Mucosa of descending colon (tissue), 3 donors: ENCODE data around the gene PCTP. TPM values are rescaled to one million over a fixed set of nuclear protein-coding genes. Genes with fewer than 3 reads are reported as not detected.
A peak's percentile ranks its signal among the peaks of the same experiment; 100 is the strongest.

Experiments used
- ATAC-seq: fragments of 200-7000 bp; cut with Tn5 transposase; one replicate; pipeline ENCODE4 v1.9.1; 2020; ENCODE audit warnings: mild to moderate bottlenecking, moderate library complexity
- DNase-seq, 3 donors: peaks; one replicate each; pipeline ENCODE4 v3.0.0-alpha.2; 2020
- H3K36me3 ChIP-seq: fragments of 200-600 bp; one replicate; pipeline ENCODE4 v1.8.0; 2021; ENCODE audit warnings: low read depth, mild to moderate bottlenecking
- H3K4me1 ChIP-seq: fragments of 200-600 bp; one replicate; pipeline ENCODE4 v1.8.0; 2021; ENCODE audit warnings: low read depth, mild to moderate bottlenecking
- H3K4me3 ChIP-seq: fragments of 200-600 bp; one replicate; pipeline ENCODE4 v1.8.0; 2021; ENCODE audit warnings: mild to moderate bottlenecking
- H3K9me3 ChIP-seq: fragments of 200-600 bp; one replicate; pipeline ENCODE4 v1.8.0; 2021; ENCODE audit warnings: mild to moderate bottlenecking
- CTCF ChIP-seq: fragments of 200-600 bp; IDR thresholded peaks from one replicate; pipeline ENCODE4 v1.8.0; 2022; ENCODE audit warnings: antibody characterized with exemption, mild to moderate bottlenecking
- intact Hi-C, 2 donors: fragments of 100-400 bp; cut with DNase I in 1 of 2; cut with micrococcal nuclease in 1 of 2; formaldehyde crosslinking; loops; one replicate each; pipeline versions ENCODE4 v1.11.0 to v1.11.1; 2022; cut with DNase I, micrococcal nuclease
- total RNA-seq, 3 donors: library from RNA; stranded (reverse); fragmentation: NEBNext Ultra II Directional in 2 of 3; extraction: Animal tissue kit (Norgen Biotek cat#: 25700) in 2 of 3; gene quantifications; one replicate each; pipeline versions ENCODE4 v1.2.1 to v1.2.4, GENCODE V29; 2021 to 2023
- donor health status: DM: no; HTN: no; CAD: no; lungs with moderate emphysema.
- donor health status: DM: no; HTN: no; CAD: no.
- donor health status: DM: no; HTN: yes; CAD: no.

The PCTP gene
- total RNA-seq, 3 donors from 2014 or later: 25.8 to 41.2 (median 28.6) TPM

- Histone ChIP-seq H3K4me3 (no peak overlapping the region), H3K9me3 (no peaks in the 10 kb centered on the region), H3K4me1 (no peaks in the 10 kb centered on the region), H3K36me3 (no peaks in the 10 kb centered on the region)
- intact Hi-C loops: no loop called here
- TF ChIP-seq CTCF: no peak
- ATAC-seq (no peak), DNase-seq (no peak)
These were observed 9.5 kb upstream of the PCTP start for GRCh38 chr17:55741356-55741700.

GRCh38 chr17:55742272-55743102 lies 8.4 kb upstream of the PCTP start:
- intact Hi-C loops: no loop called here
- TF ChIP-seq CTCF: no peak
- no peak for ATAC-seq

GRCh38 chr17:55743103-55743679 lies 7.7 kb upstream of the PCTP start:
- DNase-seq (peak in 2 of 3 donors; percentile 41 to 67), ATAC-seq (peak; percentile 78)
- intact Hi-C loops: no loop called here
- Histone ChIP-seq H3K4me3 (no peak overlapping the region), H3K36me3 (no peaks in the 10 kb centered on the region), H3K9me3 (no peaks in the 10 kb centered on the region), H3K4me1 (no peaks in the 10 kb centered on the region)
- TF ChIP-seq CTCF: no peak

More at GRCh38 chr17:55742272-55743102, 8.4 kb upstream of the PCTP start:
- Histone ChIP-seq H3K4me3 (no peak overlapping the region), H3K9me3 (no peaks in the 10 kb centered on the region), H3K4me1 (no peaks in the 10 kb centered on the region), H3K36me3 (no peaks in the 10 kb centered on the region)
- DNase-seq: no peak

- no peaks in the 10 kb centered on the region for H3K9me3 ChIP-seq
- H3K36me3 ChIP-seq: no peaks in the 10 kb centered on the region
- no peak for DNase-seq
- TF ChIP-seq CTCF: no peak
- intact Hi-C loops: no loop called here
- no peaks in the 10 kb centered on the region for H3K4me1 ChIP-seq
- ATAC-seq: no peak
- no peak overlapping the region for H3K4me3 ChIP-seq
These were observed 5.6 kb upstream of the PCTP start for GRCh38 chr17:55745258-55745657.

- no peak for DNase-seq
- TF ChIP-seq CTCF: no peak
- no peak for ATAC-seq
- no peaks in the 10 kb centered on the region for H3K4me1 ChIP-seq
- intact Hi-C loops: no loop called here
- H3K36me3 ChIP-seq: no peaks in the 10 kb centered on the region
- no peak overlapping the region for H3K4me3 ChIP-seq
- H3K9me3 ChIP-seq: no peaks in the 10 kb centered on the region
These were observed 4.4 kb upstream of the PCTP start for GRCh38 chr17:55746466-55746865.
